H1 (cell line): ENCODE results near the gene SSH2. TPM values are rescaled to one million over a fixed set of nuclear protein-coding genes. Genes with fewer than 3 reads are reported as not detected.

Experiments used
- CTCF ChIA-PET: fragments of 300-600 bp; sonication (Branson Sonifier 250); formaldehyde crosslinking; loops from one replicate; lab custom pipeline; 2021; ENCODE audit not compliant: partially characterized antibody; lab: Charles Lee
- POLR2A ChIA-PET: fragments of 300-600 bp; sonication (Branson Sonifier 250); formaldehyde crosslinking; loops from one replicate; lab custom pipeline; 2021; ENCODE audit warnings: inconsistent platforms; ENCODE audit not compliant: partially characterized antibody; lab: Charles Lee
- DNase-seq, 2 experiments: peaks; one replicate each; pipeline versions ENCODE4 v3.0.0 to v3.0.0-alpha.2; 2010 to 2022; ENCODE audit warnings: low spot score in 2 of 2, low read depth in 1 of 2, mixed read lengths in 1 of 2
- FAIRE-seq: peaks from 2 replicates; lab custom pipeline; 2011; peaks lifted over from hg19 to GRCh38; lab: Jason Lieb, UNC
- H2AFZ ChIP-seq: 2 replicates; pipeline ENCODE4 v1.8.1; 2012; ENCODE audit warnings: low read length, inconsistent platforms
- H2AK5ac ChIP-seq: 2 replicates; pipeline ENCODE4 v1.6.1; 2013; ENCODE audit warnings: low read depth, low read length
- H2BK120ac ChIP-seq: replicated peaks from 2 replicates; pipeline ENCODE3; 2013; ENCODE audit warnings: low read depth, low read length, inconsistent platforms
- H2BK12ac ChIP-seq: 2 replicates; pipeline ENCODE4 v1.6.1; 2013; ENCODE audit warnings: low read depth, low read length
- H2BK15ac ChIP-seq: 2 replicates; pipeline ENCODE4 v1.6.1; 2013; ENCODE audit warnings: low read length
- H2BK20ac ChIP-seq: 2 replicates; pipeline ENCODE4 v1.6.1; 2013; ENCODE audit warnings: low read length
- H2BK5ac ChIP-seq: 2 replicates; pipeline ENCODE4 v1.6.1; 2013; ENCODE audit warnings: low read depth, low read length
- H3K14ac ChIP-seq: 2 replicates; pipeline ENCODE4 v1.6.1; 2013; ENCODE audit warnings: inconsistent platforms; ENCODE audit not compliant: insufficient read length
- H3K18ac ChIP-seq: 2 replicates; pipeline ENCODE4 v1.6.1; 2013; ENCODE audit warnings: low read length; ENCODE audit errors: extremely low read depth
- H3K23ac ChIP-seq: 2 replicates; pipeline ENCODE4 v1.6.1; 2013; ENCODE audit warnings: inconsistent platforms; ENCODE audit not compliant: insufficient read length
- H3K23me2 ChIP-seq: 2 replicates; pipeline ENCODE4 v1.6.1; 2013; ENCODE audit warnings: low read depth, low read length
- H3K27ac ChIP-seq: 2 replicates; pipeline ENCODE4 v1.6.1; 2011; ENCODE audit warnings: low read depth, low read length, inconsistent platforms
- H3K27me3 ChIP-seq, 4 experiments: replicated peaks in 1 of 4; 1 replicate in 1 of 4; 2 replicates in 3 of 4; pipeline versions ENCODE4 v1.6.1 to v1.8.1; 2011 to 2013; ENCODE audit warnings: low read length in 3 of 4, mild to moderate bottlenecking in 3 of 4, inconsistent platforms in 2 of 4, mixed read lengths in 2 of 4, moderate library complexity in 1 of 4; ENCODE audit not compliant: control insufficient read depth in 3 of 4, insufficient read depth in 3 of 4; ENCODE audit errors: extremely low read depth in 1 of 4
- H3K36me3 ChIP-seq, 4 experiments: 2 replicates each; pipeline versions ENCODE4 v1.6.1 to v1.8.1; 2011 to 2013; ENCODE audit warnings: mild to moderate bottlenecking in 4 of 4, low read length in 3 of 4, moderate library complexity in 2 of 4, control low read depth in 1 of 4, inconsistent platforms in 1 of 4; ENCODE audit not compliant: insufficient read depth in 4 of 4, control insufficient read depth in 2 of 4
- H3K4ac ChIP-seq: replicated peaks from 2 replicates; pipeline ENCODE3; 2013; ENCODE audit warnings: low read length, low read depth, mixed read lengths, inconsistent platforms; ENCODE audit not compliant: insufficient read length
- H3K4me1 ChIP-seq, 4 experiments: replicated peaks in 1 of 4; 1 replicate in 1 of 4; 2 replicates in 3 of 4; pipeline versions ENCODE4 v1.6.1 to v1.8.1; 2011 to 2013; ENCODE audit warnings: low read length in 3 of 4, inconsistent platforms in 2 of 4, mixed read lengths in 1 of 4; ENCODE audit not compliant: insufficient read depth in 4 of 4, control insufficient read depth in 3 of 4
- H3K4me2 ChIP-seq, 2 experiments: 2 replicates each; pipeline versions ENCODE4 v1.6.1 to v1.8.1; 2011 to 2013; ENCODE audit warnings: low read depth in 2 of 2, low read length in 2 of 2, control low read depth in 1 of 2, inconsistent platforms in 1 of 2, mild to moderate bottlenecking in 1 of 2; ENCODE audit not compliant: insufficient read depth in 1 of 2
- H3K4me3 ChIP-seq, 4 experiments: fragments of 200-600, 300-600 bp in 1 of 4; sonication (generic), shearing (Covaris generic), sonication (Bioruptor Twin) in 1 of 4; 2 replicates each; pipeline versions ENCODE4 v1.5.1 to v1.8.1; 2011 to 2016; ENCODE audit warnings: low read length in 4 of 4, low read depth in 3 of 4, control low read depth in 2 of 4, inconsistent platforms in 2 of 4, mild to moderate bottlenecking in 2 of 4, mixed read lengths in 1 of 4, moderate library complexity in 1 of 4; ENCODE audit not compliant: insufficient read depth in 2 of 4; ENCODE audit errors: extremely low read depth in 1 of 4
- H3K56ac ChIP-seq: replicated peaks from 2 replicates; pipeline ENCODE3; 2013; ENCODE audit warnings: low read depth, mild to moderate bottlenecking, mixed read lengths, low read length, inconsistent platforms; ENCODE audit not compliant: insufficient read length
- H3K79me1 ChIP-seq: 2 replicates; pipeline ENCODE4 v1.6.1; 2013; ENCODE audit warnings: low read depth, low read length, control low read depth
- H3K79me2 ChIP-seq, 2 experiments: 2 replicates each; pipeline versions ENCODE4 v1.6.1 to v1.8.1; 2012 to 2013; ENCODE audit warnings: low read length in 2 of 2, mild to moderate bottlenecking in 2 of 2, inconsistent platforms in 1 of 2; ENCODE audit not compliant: insufficient read depth in 2 of 2, control insufficient read depth in 1 of 2
- H3K9ac ChIP-seq, 4 experiments: replicated peaks in 1 of 4; 1 replicate in 1 of 4; 2 replicates in 3 of 4; pipeline versions ENCODE4 v1.6.1 to v1.8.1; 2011 to 2013; ENCODE audit warnings: low read depth in 3 of 4, low read length in 3 of 4, control low read depth in 2 of 4, mild to moderate bottlenecking in 2 of 4, moderate library complexity in 2 of 4, inconsistent platforms in 1 of 4; ENCODE audit errors: extremely low read depth in 1 of 4
- H3K9me3 ChIP-seq, 2 experiments: 2 replicates each; pipeline versions ENCODE4 v1.6.1 to v1.8.1; 2012 to 2013; ENCODE audit warnings: mild to moderate bottlenecking in 2 of 2, moderate library complexity in 2 of 2, control low read depth in 1 of 2, inconsistent platforms in 1 of 2, low read depth in 1 of 2, low read length in 1 of 2, mixed read lengths in 1 of 2; ENCODE audit not compliant: insufficient read depth in 2 of 2
- H4K20me1 ChIP-seq, 2 experiments: replicated peaks in 1 of 2; 2 replicates each; pipeline versions ENCODE3 to v1.8.1; 2011 to 2013; ENCODE audit warnings: inconsistent platforms in 2 of 2, low read length in 2 of 2, mild to moderate bottlenecking in 1 of 2; ENCODE audit not compliant: insufficient read depth in 2 of 2, control insufficient read depth in 1 of 2
- H4K5ac ChIP-seq: 2 replicates; pipeline ENCODE4 v1.6.1; 2013; ENCODE audit warnings: low read length, low read depth, mixed read lengths, inconsistent platforms; ENCODE audit not compliant: insufficient read length
- H4K8ac ChIP-seq: 2 replicates; pipeline ENCODE4 v1.8.0; 2013; ENCODE audit warnings: mild to moderate bottlenecking, moderate library complexity, low read length, inconsistent platforms; ENCODE audit not compliant: insufficient read depth; ENCODE audit errors: extremely low read depth
- H4K91ac ChIP-seq: replicated peaks from 2 replicates; pipeline ENCODE3; 2013; ENCODE audit warnings: low read length, mixed read lengths, inconsistent platforms; ENCODE audit not compliant: insufficient read length
- CBX8 ChIP-seq: fragments of 300-800, 300-1000 bp; sonication (generic); IDR thresholded peaks from 2 replicates; pipeline ENCODE4 v1.7.1; 2016; ENCODE audit warnings: low read depth, low read length, borderline replicate concordance
- CEBPB ChIP-seq: IDR thresholded peaks from 2 replicates; pipeline ENCODE4 v1.6.1; 2012; ENCODE audit warnings: low read depth, low read length
- CHD1 ChIP-seq: IDR thresholded peaks from 2 replicates; pipeline ENCODE4 v1.6.1; 2012; ENCODE audit warnings: low read depth, low read length, improper control_type of control experiment
- MAX ChIP-seq: IDR thresholded peaks from 2 replicates; pipeline ENCODE4 v1.6.1; 2012; ENCODE audit warnings: inconsistent platforms
- RAD21 ChIP-seq, 2 experiments: IDR thresholded peaks in 1 of 2; conservative IDR thresholded peaks in 1 of 2; 2 replicates each; pipeline ENCODE4 v1.6.1; 2011; ENCODE audit warnings: low read depth in 2 of 2, low read length in 2 of 2, improper control_type of control experiment in 1 of 2, inconsistent platforms in 1 of 2, mild to moderate bottlenecking in 1 of 2, moderate library complexity in 1 of 2
- SIN3A ChIP-seq, 2 experiments: IDR thresholded peaks in 1 of 2; conservative IDR thresholded peaks in 1 of 2; 2 replicates each; pipeline ENCODE4 v1.6.1; 2011 to 2012; ENCODE audit warnings: low read length in 2 of 2, improper control_type of control experiment in 1 of 2, low read depth in 1 of 2, mild to moderate bottlenecking in 1 of 2
- SIRT6 ChIP-seq: IDR thresholded peaks from one replicate; pipeline ENCODE4 v1.7.1; 2012; ENCODE audit warnings: low read length, inconsistent platforms
- SRF ChIP-seq: IDR thresholded peaks from 2 replicates; pipeline ENCODE4 v1.6.1; 2011; ENCODE audit warnings: mild to moderate bottlenecking, low read depth, low read length, moderate library complexity
- YY1 ChIP-seq: IDR thresholded peaks from 2 replicates; pipeline ENCODE4 v1.6.1; 2011; ENCODE audit warnings: low read depth, mild to moderate bottlenecking, low read length
- WGBS, 2 experiments: shearing (Covaris generic) in 1 of 2; methylation state at CpG; one replicate each; pipeline versions ENCODE4 v1.1.6 to v1.1.7; 2013 to 2015; ENCODE audit warnings: low lambda C conversion rate in 2 of 2, mixed read lengths in 2 of 2, inconsistent platforms in 1 of 2, low coverage in 1 of 2, missing lambda C conversion rate in 1 of 2; ENCODE audit not compliant: insufficient replicate concordance in 2 of 2, insufficient coverage in 1 of 2, insufficient read length in 1 of 2; ENCODE audit errors: extremely low coverage in 1 of 2, missing lambda C conversion rate in 1 of 2; 5-methylcytosine and 5-hydroxymethylcytosine counted together
- polyA plus RNA-seq, 7 experiments: library from polyadenylated mRNA; depleted of rRNA in 3 of 7; stranded (reverse) in 5 of 7; unstranded in 2 of 7; fragments of >200 nt in 5 of 7; fragments of 200-250 nt in 2 of 7; gene quantifications; 1 replicate in 5 of 7; 2 replicates in 1 of 7; 4 replicates in 1 of 7; pipeline versions ENCODE4 v1.2.1 to v1.2.3, GENCODE V29; 2011 to 2013; ENCODE audit warnings: missing spikeins in 2 of 7, mixed read lengths in 2 of 7
- total RNA-seq: library from RNA; stranded (reverse); fragmentation: NEBNext Ultra II Directional; extraction: Animal tissue kit (Norgen Biotek cat#: 25700); gene quantifications from 2 replicates; pipeline ENCODE4 v1.2.1, GENCODE V29; 2021

The SSH2 gene
- total and polyA plus RNA-seq, 2 of the 8 experiments (the other 6 are each of a cell fraction or from before 2014, with no cell fraction given), result 5.2 to 15.9 TPM

- H3K4me2 ChIP-seq, result no peak overlapping the region
- H3K27me3 ChIP-seq, result peaks cover 0 to 3% (median 0%) of the 10 kb centered on the region in 4 experiments; a peak in 1 of 7 replicates
- no peak overlapping the region for H3K18ac ChIP-seq
- H3K36me3 ChIP-seq, result no peaks in the 10 kb centered on the region
- H3K23me2 ChIP-seq, result peaks cover 4% of the 10 kb centered on the region; the same call in 1 of the 2 replicates
- ChIA-PET POLR2A (interaction anchor here (0.6 kb wide), 2 partner anchors 747 to 1198 kb away, joined by 3 to 4 read pairs; no protein-coding TSS in a partner anchor), CTCF (interaction anchor here (0.6 to 9.7 kb wide), 3 partner anchors 36 to 310 kb away, joined by 3 to 170 read pairs (median 3); no protein-coding TSS in a partner anchor)
- FAIRE-seq (no peak), DNase-seq (no peak)
- no peak overlapping the region for H2AK5ac ChIP-seq
- no peak overlapping the region for H3K27ac ChIP-seq
- H3K4me1 ChIP-seq, result peaks cover 0 to 9% (median 2%) of the 10 kb centered on the region in 4 experiments; a peak in 4 of 7 replicates
- H2BK120ac ChIP-seq, result no peak overlapping the region
- H3K4me3 ChIP-seq, result no peak overlapping the region
- no peak overlapping the region for H3K14ac ChIP-seq
- H2BK15ac ChIP-seq, result no peak overlapping the region
- no peak overlapping the region for H3K23ac ChIP-seq
- peaks cover 0 to 38% of the 10 kb centered on the region in 2 experiments; a peak in 2 of 4 replicates for H3K79me2 ChIP-seq
- no peak for TF ChIP-seq RAD21 (IDR thresholded peaks at IDR 0.05 in 1 of 2, conservative IDR thresholded peaks at IDR 0.05 in 1 of 2; ENCODE audit: low read depth in 2 of 2, low read length in 2 of 2)
- no peak for TF ChIP-seq SIRT6
- no peak for TF ChIP-seq CEBPB
- TF ChIP-seq CBX8, result no peak
- TF ChIP-seq SRF, result no peak
- TF ChIP-seq YY1, result no peak
- no peak for TF ChIP-seq CHD1
- TF ChIP-seq MAX, result no peak
- no peak for TF ChIP-seq SIN3A (conservative IDR thresholded peaks at IDR 0.05 in 1 of 2, IDR thresholded peaks at IDR 0.05 in 1 of 2; ENCODE audit: low read depth in 1 of 2, low read length in 2 of 2)
- no peaks in the 10 kb centered on the region for H3K9me3 ChIP-seq
- H4K8ac ChIP-seq, result no peak overlapping the region
- H4K91ac ChIP-seq, result no peak overlapping the region
- H2BK20ac ChIP-seq, result no peak overlapping the region
- H2AFZ ChIP-seq, result no peak overlapping the region
- WGBS, 2 experiments, result 86% methylated on average over 1 of the region's 1 CpG; no CpG with 5 or more reads in 1 of the 2 experiments
- H3K79me1 ChIP-seq, result no peaks in the 10 kb centered on the region
- H2BK12ac ChIP-seq, result no peak overlapping the region
- H3K4ac ChIP-seq, result no peak overlapping the region
- no peak overlapping the region for H4K5ac ChIP-seq
- no peak overlapping the region for H3K9ac ChIP-seq
- H4K20me1 ChIP-seq, result no peaks in the 10 kb centered on the region
- H2BK5ac ChIP-seq, result no peak overlapping the region
- no peak overlapping the region for H3K56ac ChIP-seq
Observed at GRCh38 chr17:29927546-29927945, 2.5 kb downstream of the SSH2 start.
